ENCODE results near the gene GPC6.

The GPC6 gene

DNA sequence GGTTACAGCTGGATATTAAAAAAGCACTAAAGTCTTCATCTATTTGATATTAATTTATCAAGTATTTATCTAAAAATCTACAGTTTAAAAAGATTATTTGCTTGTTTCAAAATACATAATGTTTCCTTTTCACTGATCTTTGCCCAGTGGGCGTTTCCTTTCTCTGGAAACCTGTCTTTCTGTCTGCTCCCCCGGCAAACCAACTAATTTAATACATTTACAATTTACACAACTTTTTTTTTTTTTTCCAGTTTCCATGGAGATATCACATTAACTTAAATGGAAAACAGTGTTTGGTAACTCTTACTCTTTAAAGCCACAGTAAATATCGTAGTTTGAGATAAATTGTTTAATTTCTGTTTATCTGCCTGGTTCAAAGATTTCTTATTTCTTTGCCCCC is 5.3 kb downstream of the GPC6 start:
- DNase-seq = no peak

DNA sequence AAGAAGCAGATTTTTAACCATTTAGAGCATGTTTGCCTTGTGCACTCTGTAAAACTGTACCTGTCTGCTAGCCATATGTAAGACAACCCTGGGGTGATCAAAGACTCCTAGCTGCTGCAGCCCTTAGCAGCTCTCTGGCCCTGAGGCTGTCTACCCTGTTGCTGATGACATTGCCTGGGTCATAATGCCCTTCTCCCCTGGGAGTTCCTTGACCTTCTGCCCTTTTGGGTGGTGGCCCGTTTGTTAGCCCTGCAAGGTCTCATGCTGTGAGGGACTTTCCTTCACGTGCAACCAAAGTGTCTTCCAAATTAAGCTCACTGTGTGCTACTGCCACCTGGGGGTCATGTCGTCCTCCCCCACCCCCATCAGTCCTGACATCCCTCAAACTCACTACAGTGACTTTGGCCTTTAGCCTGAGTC is 7.4 kb downstream of the GPC6 start:
- no peak for DNase-seq

DNA sequence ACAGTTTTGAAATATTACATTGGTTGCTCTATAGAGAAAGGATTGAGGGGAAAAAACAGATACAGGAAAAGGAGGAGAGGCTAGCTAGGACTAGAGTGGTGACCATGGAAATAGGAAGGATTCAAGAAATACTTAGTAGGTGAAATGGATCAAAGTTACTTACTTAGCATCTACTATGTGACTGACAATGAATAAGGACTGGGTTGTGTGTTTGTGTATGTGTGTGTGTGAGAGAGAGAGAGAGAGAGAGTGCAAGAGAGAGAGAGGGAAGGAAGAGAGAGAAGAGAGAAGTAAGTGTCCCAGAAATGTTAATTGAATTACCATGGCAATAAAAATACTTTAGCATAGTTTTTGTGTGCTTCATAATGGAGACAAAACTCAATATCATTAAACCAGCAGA is 7.9 kb downstream of the GPC6 start:
- DNase-seq = no peak

DNA sequence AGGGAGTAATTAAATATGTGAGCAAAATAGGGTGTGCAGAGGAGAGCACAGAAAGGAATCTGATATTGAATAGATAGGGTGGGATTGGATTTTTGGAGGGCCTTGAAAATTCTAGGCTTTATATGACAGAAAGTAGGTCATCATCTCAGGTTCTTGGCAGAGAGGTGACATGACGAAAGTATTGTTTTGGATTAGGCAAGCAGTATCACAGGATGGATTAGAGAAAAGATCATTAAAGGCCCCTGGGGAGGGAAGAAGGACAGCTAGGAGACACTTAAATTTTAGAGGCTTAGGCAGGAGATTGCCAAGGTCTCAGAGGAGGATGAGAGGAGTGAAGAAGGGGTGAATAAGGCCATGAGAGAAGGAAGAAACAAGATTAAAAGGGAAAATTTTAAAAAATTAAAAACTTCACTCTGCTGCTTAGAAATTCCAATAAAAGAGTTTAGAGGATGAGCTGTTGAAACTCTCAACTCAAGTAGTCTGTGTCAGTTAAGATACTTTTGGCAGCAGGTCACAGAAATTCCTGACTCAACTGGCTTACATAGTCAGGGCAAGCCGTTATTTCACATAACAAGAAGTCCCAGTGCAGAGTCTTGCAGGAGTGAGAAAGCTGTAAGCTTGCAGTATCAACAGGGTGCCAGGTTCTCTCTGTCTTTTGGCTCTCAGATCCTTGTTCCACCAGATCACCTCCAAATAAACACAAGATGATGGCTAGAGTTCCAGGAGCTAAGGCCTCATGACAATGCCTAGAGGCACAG is 8.8 kb downstream of the GPC6 start:
- DNase-seq = no peak

DNA sequence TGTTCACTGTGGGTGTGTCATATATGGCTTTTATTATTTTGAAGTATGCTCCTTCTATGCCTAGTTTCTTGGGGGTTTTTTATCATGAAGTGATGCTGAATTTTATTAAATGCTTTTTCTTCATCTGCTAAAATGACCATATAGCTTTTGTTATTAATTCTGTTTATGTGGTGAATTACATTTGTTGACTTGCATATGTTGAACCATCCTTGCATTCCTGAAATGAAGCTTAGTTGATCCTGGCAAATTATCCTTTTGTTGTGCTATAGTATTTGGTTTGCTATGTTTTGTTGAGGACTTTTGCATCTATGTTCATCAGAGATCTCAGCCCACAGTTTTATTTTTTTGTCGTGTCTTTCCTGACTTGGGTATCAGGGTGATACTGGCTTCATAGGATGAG is 12.1 kb downstream of the GPC6 start:
- DNase-seq = no peak

DNA sequence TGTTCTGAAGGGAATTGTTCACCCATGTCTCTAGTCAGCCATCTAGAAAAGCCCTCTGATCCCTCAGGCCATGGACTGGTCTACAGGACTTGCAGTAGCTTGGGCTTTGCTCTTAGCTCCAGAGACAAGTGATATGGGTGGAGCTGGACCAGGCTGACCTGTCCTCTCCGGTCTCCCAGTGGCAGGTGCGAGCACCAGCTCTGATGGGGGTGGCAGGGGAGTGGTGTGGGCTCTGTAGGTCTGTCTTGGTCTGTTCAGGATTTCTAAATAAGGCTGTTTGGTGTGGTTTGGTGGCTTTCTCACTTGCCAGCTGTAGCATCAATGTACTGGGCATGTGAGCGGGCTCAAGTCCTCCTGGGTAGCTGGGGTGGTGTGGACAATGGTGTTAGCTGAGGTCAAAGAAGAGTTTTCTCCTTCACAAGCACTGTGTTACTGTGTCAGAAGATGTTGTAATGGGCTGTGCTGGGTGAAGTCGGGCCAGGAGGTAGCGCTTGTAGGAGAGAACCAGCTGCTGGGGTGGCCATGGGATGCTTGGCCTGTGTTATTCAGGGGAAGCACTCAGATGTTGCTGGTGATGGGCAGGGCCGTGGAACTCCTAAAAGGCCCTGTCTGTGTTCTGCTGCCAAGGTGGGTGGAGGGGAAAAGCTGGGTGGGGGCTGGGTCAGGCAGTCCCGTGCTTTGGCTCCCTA is 16.9 kb downstream of the GPC6 start:
- no peak for DNase-seq

DNA sequence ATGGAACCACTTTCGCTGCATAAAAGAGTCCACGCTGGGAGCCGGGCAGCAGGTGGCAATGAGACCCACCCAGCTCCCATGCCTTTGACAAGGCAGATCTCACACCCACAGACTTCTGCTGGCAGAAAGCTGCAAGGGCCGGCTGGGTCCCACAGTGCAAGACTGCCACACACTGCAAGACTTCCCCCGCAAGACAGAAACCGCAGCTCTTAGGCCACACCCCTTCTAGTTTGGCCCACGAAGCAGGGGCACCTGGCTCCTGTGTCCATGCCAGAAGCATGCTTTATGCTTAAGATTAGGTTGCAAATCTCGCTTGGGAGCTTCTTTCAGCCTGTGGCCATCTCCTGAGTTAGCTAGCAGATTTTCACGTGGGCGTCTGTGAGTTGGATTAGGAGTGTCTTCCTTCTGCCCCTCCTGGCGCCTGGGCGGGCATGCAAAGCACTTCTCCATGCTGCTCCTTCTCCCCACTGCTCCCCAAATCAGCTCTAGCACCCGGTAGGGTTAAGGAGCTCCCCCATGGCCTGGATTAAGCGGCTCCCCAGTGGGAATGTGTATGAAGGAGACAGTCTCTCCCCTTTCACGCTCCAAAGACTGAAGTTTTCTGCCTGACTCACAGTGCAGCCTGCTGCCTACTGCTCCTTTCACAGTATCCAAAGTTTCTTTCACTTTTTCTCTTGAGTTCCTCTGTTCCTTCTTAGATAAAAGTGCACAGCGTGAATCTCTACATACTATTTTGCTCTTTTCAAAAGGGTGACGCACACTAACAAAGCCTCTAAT is 17.7 kb downstream of the GPC6 start:
- no peak for DNase-seq

DNA sequence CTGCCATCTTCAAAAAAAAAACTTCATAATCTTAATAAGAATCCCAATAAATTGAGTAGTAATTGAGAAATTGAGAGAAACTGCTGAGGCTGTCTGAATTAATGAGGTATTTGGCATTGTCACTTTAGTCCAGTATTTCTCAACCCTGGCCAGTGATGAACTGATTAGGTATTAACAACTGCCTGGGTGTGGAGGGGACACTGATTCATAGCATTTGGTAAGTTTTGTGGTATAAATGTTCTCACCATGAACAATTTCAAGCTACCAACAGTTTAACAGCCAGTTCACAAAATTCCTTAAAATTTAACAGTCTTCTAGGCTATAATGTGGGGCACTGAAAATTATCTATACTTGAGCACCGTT is 18.3 kb downstream of the GPC6 start:
- DNase-seq = no peak

DNA sequence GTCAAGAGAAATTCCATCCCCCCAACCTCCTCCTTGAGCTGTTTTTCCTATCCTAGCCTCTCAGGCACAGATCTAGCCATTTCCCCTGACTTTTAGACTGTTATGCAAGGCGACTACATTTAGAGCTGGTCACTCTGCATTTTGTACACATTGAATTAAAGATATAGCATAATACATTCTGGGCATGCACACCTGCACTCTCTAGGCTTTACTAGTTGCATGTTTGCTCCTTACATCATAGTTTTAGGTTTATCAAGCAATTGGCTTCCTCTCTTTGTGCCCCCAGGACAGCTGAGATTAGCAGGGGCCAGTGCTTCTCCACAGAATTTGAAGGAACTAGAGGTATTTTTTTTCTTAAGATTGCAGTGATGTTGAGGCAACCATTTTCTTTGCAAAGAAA is 19.5 kb downstream of the GPC6 start:
- DNase-seq = no peak

DNA sequence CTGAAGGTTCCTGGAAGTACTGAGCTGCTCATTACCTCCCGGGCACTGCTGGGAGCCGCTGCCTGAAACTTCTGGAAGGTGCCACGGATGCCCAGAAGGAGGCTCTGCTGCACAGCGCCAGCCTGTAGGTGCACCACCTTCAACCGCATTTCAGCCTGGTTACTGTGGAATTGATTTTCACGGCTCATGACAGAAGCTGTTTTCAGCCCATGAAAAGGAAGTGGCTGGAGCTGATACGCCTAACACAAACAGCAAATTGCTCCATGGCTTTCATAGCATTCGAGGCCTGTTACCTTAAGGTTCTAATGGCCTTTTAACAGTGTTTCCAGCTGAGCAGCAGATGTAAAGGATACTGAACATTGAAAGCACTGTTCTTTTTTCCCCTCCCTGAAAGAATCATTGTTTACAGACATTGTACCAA is 22.0 kb downstream of the GPC6 start:
- DNase-seq = no peak

DNA sequence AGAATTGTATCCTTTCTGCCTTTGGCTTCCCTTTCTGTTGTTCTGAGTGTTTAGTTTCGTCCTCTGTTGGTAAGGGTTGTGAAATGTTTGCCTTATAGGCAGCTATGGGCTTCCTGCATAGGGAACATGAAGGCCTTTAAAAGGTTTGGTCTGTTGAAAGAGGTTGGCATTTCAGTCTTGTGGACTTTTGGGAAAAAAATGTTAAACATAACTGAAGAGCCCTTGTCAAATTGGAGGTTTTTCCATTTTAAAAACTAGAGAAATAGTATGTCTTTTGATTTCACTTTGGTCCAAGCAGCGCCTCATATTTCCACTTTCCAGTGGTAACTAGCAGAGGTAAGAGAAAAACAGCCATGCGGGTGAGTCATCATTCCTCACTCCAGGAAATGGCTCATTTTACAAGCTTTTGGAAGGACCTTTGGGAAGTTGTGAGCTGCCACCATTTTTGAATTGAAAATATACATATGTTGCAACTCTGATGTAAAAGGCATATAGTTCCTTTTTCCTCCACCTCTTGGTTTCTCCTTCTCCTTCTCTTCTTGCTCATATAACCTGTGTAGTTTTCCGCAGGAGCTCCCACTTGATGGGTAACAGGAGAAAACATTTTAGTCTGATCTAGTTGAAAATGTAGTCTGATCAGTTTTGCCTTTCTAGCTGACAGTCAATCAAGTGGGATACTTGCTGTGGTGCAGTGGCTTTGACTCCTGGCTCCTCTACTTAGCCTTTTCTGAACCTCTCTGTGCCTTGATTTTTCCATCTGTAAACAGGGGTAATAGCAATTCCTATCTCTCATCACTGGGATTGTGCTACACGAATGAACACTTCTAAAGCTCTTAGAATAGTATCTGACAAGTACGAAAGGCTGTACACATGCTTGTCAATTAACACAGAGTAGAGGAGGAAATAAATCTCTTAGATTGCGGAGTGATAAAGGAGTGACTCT is 23.0 kb downstream of the GPC6 start:
- DNase-seq = no peak

DNA sequence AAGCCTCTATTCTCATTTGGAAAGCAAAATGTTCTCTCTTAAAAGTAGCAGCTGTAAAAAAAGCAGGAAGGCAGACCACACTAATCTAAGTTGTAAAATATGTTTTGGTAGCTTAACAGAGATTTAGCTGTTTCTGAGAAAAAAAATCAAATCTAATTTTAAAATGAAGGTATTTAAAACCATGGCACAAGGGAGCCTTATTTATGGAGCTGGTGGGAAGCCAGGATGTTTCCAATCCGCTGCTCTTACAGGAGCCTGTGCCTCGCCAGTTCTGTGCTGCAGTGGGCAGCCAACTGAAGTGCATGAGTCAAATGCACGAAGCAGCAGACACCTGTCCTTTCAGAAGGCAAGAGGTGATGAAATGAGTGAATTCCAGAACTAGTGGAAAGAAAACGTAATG is 28.2 kb downstream of the GPC6 start:
- DNase-seq = no peak

DNA sequence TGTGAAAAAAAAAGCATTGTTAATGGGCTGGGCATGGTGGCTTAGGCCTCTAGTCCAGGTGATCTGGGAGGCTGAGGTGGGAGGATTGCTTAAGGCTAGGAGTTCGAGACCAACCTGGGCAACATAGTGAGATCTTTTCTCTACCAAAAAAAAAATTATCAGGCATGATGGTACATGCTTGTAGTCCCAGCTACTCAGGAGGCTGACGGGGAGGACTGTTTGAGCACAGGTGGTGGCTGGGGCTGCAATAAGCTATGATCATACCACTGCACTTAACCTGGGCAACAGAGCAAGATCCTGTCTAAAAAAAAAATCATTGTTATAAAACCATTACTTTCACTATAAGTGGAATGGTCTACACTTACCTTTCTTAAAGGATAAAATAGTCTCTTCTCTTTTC is 30.4 kb downstream of the GPC6 start:
- no peak for DNase-seq

DNA sequence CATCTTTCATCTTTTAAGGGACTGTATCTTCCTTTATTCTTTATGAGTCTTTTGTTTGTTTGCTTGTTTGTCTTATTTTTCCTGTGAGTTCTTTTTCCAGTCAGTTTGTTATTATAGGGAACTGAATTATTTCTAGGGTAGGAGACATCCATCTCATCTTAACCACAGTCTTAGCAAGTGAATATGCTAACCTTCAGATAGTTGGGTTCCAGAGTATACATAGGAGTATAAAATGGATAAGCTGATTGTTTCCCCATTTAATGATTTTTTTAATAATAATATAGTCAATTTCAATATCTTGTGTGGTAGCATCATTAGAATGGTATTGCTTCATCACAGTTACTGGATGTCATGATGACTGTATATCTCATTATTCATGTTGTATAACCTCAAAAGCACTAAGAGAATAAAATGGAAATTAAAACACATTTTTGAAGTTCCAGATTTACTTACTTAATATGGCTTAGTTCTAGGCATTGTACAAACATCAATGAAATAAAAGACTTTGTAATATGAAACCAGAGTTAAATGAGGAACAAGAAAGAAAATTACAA is 33.0 kb downstream of the GPC6 start:
- DNase-seq = no peak

DNA sequence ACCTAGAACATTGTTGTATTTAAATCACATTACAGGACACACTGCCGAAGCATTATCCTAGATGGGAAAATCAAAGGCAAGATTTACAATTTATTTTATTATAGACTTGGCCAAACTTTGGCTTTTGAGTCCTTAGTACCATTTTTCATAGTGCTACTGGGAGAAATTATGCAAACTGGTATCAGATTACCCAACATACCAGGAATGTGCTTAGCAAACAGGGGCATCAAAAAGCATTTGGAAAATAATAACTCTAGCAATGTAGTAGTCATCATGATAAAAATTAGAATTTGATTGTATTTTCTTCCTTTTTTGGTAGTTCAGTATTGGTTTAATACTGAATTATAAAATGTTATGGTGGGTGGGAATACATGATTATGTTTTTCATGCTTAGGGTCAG is 34.0 kb downstream of the GPC6 start:
- DNase-seq = no peak

DNA sequence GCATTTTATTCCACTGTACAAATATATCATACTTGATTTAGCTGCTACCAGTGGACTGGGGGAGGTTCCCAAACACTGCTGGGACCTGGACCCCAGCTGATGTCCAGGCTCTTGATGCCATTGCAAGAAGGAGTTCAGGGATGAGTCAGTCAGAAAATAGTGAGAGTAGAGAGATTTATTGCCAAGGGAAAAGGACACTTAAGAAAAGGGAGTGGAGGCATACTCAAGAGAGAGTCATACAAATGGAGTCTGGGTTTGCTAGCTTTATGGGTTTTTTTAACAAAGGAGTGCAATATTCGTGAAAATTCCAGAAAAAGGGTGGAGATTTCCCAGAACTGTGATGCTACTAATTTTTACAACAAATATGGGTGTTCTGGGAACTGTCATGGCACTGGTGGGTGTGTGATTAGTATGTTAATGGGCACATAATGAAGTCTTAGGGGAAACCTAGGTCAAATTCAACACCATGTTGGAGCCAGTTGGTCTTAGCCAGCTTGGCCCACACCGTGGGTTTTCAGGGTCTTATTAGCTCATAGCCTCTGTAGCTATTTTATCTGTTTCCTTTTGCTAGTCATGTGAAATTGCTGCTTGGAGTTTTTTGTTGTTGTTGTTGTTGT is 36.2 kb downstream of the GPC6 start:
- no peak for DNase-seq

DNA sequence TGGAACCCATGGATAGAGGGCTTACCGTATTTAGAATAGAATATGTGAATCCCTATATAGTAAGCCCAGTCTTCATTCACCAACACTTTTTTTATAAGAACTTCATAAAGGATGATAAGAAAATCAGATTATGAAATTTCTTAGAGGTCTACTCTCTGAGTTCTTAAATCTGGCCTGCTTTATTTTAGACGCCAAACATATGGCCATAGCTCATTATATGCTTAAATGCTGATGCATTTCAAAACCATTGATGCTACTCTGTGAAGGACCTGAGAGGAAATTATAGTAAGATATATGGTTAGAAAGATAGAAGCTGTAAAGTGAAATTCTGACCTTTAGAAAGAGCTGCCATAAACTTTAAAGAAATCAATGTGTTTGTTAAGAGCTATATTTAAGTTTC is 38.3 kb downstream of the GPC6 start:
- DNase-seq = no peak

DNA sequence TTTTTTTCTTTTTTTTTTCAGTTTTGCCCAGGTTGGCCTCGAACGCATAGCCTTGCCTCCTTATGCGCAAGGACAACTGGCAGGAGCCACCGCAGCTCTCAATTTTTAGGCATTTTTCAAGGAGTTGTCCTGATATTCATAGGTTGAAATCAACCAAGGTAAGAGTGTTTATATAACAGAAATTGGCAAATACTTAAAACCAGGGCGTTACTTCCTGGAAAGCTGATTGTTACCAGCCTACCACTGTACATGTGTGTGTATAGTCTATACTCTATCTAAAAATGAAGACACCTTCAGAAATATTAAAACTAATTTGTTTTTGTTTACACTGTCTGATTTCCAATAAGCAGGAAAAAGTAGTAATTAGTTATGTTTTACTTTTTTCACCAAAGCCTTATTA is 39.2 kb downstream of the GPC6 start:
- no peak for DNase-seq

DNA sequence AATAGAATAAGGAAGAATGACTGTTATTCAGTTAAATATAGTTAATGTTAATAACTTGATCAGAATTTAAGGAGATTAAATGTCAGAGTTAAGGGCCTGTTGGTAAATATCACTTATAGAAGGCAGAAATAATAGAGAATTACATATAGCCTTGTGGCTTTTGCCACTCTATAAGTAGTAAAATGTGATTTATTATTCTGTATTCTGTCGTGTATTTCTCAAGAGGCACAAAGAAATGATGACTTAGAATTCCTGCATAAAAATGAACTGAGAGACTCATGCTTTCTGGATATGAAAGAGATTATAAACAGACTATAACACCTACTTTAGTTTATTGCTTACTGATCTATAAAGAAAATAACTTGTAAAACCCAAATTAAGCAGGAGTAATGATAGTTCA is 40.1 kb downstream of the GPC6 start:
- DNase-seq = no peak

DNA sequence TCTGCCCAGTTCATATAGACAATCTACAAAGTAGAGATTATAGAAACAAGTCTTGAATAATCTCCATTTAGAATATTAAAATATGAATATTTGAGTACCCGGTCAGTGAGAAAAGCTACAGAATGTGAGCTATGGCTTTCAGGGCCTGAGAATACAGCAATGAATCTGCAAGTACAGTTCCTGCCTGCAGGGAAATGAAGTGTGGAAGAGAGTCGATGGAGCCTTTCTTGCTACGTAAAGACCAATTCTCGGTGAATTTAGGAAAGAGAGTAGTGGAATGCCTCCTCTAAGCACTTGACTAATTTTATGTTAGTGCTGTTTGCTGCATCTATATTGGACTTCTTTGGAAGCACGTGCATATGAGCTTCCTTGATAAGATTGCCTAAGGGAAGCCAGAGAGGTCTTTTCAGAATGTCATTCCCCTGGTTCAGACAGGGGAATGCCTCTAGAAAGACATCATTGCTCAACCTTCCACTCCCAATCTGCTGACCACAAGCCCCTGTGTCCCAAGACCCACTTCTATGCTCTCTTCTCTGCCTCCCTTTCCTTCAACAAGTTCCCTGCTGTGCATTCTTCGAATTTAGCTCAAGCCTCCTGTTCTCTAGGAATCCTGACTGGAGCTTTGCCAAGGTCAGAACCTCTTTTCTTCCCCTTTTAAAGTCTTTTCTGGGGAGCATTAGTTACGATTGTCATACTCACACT is 41.9 kb downstream of the GPC6 start:
- no peak for DNase-seq

Measured in activated CD4-positive, alpha-beta T cell treated with anti-CD3 and anti-CD28 coated beads, Interleukin-2, Interleukin-6, amounts not matched to agents 100 ng/mL and 50 ng/mL, durations not matched to agents 16 hours and 8 hours (primary cell).